ENCODE results near the gene CA11.

- TF ChIP-seq, protein P1, sequence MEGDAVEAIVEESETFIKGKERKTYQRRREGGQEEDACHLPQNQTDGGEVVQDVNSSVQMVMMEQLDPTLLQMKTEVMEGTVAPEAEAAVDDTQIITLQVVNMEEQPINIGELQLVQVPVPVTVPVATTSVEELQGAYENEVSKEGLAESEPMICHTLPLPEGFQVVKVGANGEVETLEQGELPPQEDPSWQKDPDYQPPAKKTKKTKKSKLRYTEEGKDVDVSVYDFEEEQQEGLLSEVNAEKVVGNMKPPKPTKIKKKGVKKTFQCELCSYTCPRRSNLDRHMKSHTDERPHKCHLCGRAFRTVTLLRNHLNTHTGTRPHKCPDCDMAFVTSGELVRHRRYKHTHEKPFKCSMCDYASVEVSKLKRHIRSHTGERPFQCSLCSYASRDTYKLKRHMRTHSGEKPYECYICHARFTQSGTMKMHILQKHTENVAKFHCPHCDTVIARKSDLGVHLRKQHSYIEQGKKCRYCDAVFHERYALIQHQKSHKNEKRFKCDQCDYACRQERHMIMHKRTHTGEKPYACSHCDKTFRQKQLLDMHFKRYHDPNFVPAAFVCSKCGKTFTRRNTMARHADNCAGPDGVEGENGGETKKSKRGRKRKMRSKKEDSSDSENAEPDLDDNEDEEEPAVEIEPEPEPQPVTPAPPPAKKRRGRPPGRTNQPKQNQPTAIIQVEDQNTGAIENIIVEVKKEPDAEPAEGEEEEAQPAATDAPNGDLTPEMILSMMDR (IDR thresholded peaks at IDR 0.05 in 4 of 5, conservative IDR thresholded peaks at IDR 0.05 in 1 of 5) = no peak
- no peak for TF ChIP-seq POLR2A (IDR thresholded peaks at IDR 0.05)
These were observed 12.5 kb upstream of the CA11 start for GRCh38 chr19:48658483-48658882.
